Mammary epithelial cell (primary cell): ENCODE results near the gene SDR42E1.

ENCODE experiments used
- EZH2 ChIP-seq: IDR thresholded peaks from 2 replicates; pipeline ENCODE4 v1.6.1; 2012; ENCODE audit warnings: low read length, inconsistent platforms, borderline replicate concordance
- TF ChIP-seq, protein P1 (sequence below), 2 donors: IDR thresholded peaks in 1 of 2; conservative IDR thresholded peaks in 1 of 2; 2 replicates each; pipeline ENCODE4 v1.5.1; 2011 to 2012; ENCODE audit warnings: inconsistent platforms in 2 of 2, low read length in 2 of 2, mild to moderate bottlenecking in 2 of 2, control low read depth in 1 of 2, low read depth in 1 of 2; ENCODE audit not compliant: insufficient read depth in 1 of 2; ENCODE audit errors: extremely low read depth in 1 of 2

DNA sequence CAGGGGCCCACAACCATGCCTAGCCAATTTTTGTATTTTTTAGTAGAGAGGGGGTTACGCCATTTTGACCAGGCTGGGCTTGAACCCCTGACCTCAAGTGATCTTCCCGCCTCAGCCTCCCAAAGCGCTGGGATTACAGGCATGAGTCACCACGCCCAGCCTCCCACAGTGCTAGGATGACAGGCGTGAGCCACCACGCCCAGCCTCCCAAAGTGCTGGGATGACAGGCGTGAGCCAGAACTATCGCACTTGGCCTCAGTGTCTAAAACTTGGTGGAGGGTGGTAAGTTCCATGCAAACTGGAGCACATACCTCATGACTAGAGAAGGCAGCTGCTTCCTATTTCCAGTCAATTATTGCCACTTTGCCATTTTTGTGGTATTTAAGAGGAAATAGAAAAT, 30.9 kb upstream of the SDR42E1 start:
- TF ChIP-seq, protein P1, sequence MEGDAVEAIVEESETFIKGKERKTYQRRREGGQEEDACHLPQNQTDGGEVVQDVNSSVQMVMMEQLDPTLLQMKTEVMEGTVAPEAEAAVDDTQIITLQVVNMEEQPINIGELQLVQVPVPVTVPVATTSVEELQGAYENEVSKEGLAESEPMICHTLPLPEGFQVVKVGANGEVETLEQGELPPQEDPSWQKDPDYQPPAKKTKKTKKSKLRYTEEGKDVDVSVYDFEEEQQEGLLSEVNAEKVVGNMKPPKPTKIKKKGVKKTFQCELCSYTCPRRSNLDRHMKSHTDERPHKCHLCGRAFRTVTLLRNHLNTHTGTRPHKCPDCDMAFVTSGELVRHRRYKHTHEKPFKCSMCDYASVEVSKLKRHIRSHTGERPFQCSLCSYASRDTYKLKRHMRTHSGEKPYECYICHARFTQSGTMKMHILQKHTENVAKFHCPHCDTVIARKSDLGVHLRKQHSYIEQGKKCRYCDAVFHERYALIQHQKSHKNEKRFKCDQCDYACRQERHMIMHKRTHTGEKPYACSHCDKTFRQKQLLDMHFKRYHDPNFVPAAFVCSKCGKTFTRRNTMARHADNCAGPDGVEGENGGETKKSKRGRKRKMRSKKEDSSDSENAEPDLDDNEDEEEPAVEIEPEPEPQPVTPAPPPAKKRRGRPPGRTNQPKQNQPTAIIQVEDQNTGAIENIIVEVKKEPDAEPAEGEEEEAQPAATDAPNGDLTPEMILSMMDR (conservative IDR thresholded peaks at IDR 0.05 in 1 of 2, IDR thresholded peaks at IDR 0.05 in 1 of 2; ENCODE audit: extremely low read depth in 1 of 2, insufficient read depth in 1 of 2, low read depth in 1 of 2, low read length in 2 of 2), result no peak
- TF ChIP-seq EZH2, result no peak
